PC-3 (cell line): ENCODE measurements around the gene SCARB1. TPM values are rescaled to one million over a fixed set of nuclear protein-coding genes. Genes with fewer than 3 reads are reported as not detected.
A peak's percentile ranks its signal among the peaks of the same experiment; 100 is the strongest.

ENCODE experiments used
- ATAC-seq: fragments of 200-7000 bp; cut with Tn5 transposase; 2 replicates; pipeline ENCODE4 v1.9.1; 2020; ENCODE audit warnings: mild to moderate bottlenecking, moderate library complexity
- BruUV-seq: library from RNA; stranded (reverse); fragments of 400-500 nt; replicated peaks from 2 replicates; lab custom pipeline; 2021; lab: Mats Ljungman, UMichigan
- CTCF ChIA-PET: fragments of 300-600 bp; sonication (Branson Sonifier 250); formaldehyde crosslinking; loops from one replicate; lab custom pipeline; 2022; ENCODE audit warnings: antibody characterized with exemption; lab: Charles Lee
- POLR2A ChIA-PET: fragments of 300-600 bp; sonication (Branson Sonifier 250); formaldehyde crosslinking; loops from one replicate; lab custom pipeline; 2022; ENCODE audit warnings: antibody characterized with exemption; ENCODE audit not compliant: unreplicated experiment; lab: Charles Lee
- DNase-seq: peaks from one replicate; pipeline ENCODE4 v3.0.0-alpha.2; 2015
- H2AFZ ChIP-seq: fragments of 300-600 bp; sonication (generic); 2 replicates; pipeline ENCODE4 v1.6.0; 2016; ENCODE audit warnings: antibody characterized with exemption, low read length
- H3F3A ChIP-seq: fragments of 300-600 bp; sonication (generic); one replicate; pipeline ENCODE4 v1.6.0; 2017; ENCODE audit warnings: antibody characterized with exemption, low read length, control low read depth, mild to moderate bottlenecking; ENCODE audit not compliant: unreplicated experiment
- H3K27ac ChIP-seq: fragments of 300-600 bp; sonication (generic); 2 replicates; pipeline ENCODE4 v1.5.1; 2016; ENCODE audit warnings: mild to moderate bottlenecking, low read length
- H3K27me3 ChIP-seq: fragments of 300-600 bp; sonication (generic); 2 replicates; pipeline ENCODE4 v1.6.1; 2016; ENCODE audit warnings: low read length, mixed read lengths
- H3K36me3 ChIP-seq: fragments of 300-600 bp; sonication (generic); 2 replicates; pipeline ENCODE4 v1.6.1; 2016; ENCODE audit warnings: low read depth, mixed run types, low read length, mixed read lengths
- H3K4me1 ChIP-seq: fragments of 300-600 bp; sonication (generic); 2 replicates; pipeline ENCODE4 v1.5.1; 2016; ENCODE audit warnings: low read length; ENCODE audit not compliant: insufficient read depth
- H3K4me2 ChIP-seq: fragments of 300-600 bp; sonication (generic); 2 replicates; pipeline ENCODE4 v1.6.0; 2016; ENCODE audit warnings: low read length
- H3K4me3 ChIP-seq: fragments of 300-600 bp; sonication (generic); 2 replicates; pipeline ENCODE4 v1.5.1; 2016; ENCODE audit warnings: mild to moderate bottlenecking, low read length, mixed read lengths
- H3K79me2 ChIP-seq: fragments of 300-600 bp; sonication (generic); 2 replicates; pipeline ENCODE4 v1.6.1; 2017; ENCODE audit warnings: low read length, mixed read lengths
- H3K9ac ChIP-seq: fragments of 300-600 bp; sonication (generic); 2 replicates; pipeline ENCODE4 v1.6.0; 2016; ENCODE audit warnings: mild to moderate bottlenecking, low read length
- H3K9me2 ChIP-seq: fragments of 300-600 bp; sonication (generic); replicated peaks from 2 replicates; pipeline ENCODE4 v1.6.1; 2016; ENCODE audit warnings: mixed run types, low read length, mixed read lengths
- H3K9me3 ChIP-seq: fragments of 300-600 bp; sonication (generic); 2 replicates; pipeline ENCODE4 v1.6.1; 2016; ENCODE audit warnings: low read length, mixed read lengths
- H4K20me1 ChIP-seq: fragments of 300-600 bp; sonication (generic); 2 replicates; pipeline ENCODE4 v1.6.1; 2016; ENCODE audit warnings: low read length, mixed read lengths
- CTCF ChIP-seq: fragments of 300-600 bp; sonication (generic); conservative IDR thresholded peaks from 2 replicates; pipeline ENCODE4 v1.5.1; 2017; ENCODE audit warnings: antibody characterized with exemption, low read depth, mild to moderate bottlenecking, low read length
- EZH2 ChIP-seq: fragments of 300-600 bp; sonication (generic); IDR thresholded peaks from one replicate; pipeline ENCODE4 v1.6.1; 2017; ENCODE audit warnings: antibody characterized with exemption, mild to moderate bottlenecking, low read length; ENCODE audit not compliant: unreplicated experiment
- EZH2phosphoT487 ChIP-seq: fragments of 300-600 bp; sonication (generic); IDR thresholded peaks from 2 replicates; pipeline ENCODE4 v1.6.1; 2018; ENCODE audit warnings: mild to moderate bottlenecking, antibody characterized with exemption, low read length, borderline replicate concordance
- intact Hi-C: fragments of 100-400 bp; cut with micrococcal nuclease; formaldehyde crosslinking; loops from 2 replicates; pipeline ENCODE4 v1.9.0; 2023
- total RNA-seq: library from RNA; depleted of rRNA; stranded (reverse); fragments of >200 nt; gene quantifications from 2 replicates; pipeline ENCODE4 v1.2.3, GENCODE V29; 2014

Gene SCARB1
- total RNA-seq, 1 experiment from 2014 or later: 79.1 TPM

GRCh38 chr12:124847113-124848074 lies 16.3 kb downstream of the SCARB1 start:
- Histone ChIP-seq H3K27ac (no peak overlapping the region), H3K79me2 (peaks cover 80% of the 10 kb centered on the region), H4K20me1 (0 out of 2 replicates have a peak, but pooled peaks cover 4% of the 10 kb centered on the region), H3K4me2 (no peak overlapping the region), H3K9me3 (no peaks in the 10 kb centered on the region), H3F3A (no peaks in the 10 kb centered on the region), H3K36me3 (peaks cover 7% of the 10 kb centered on the region; the same call in 1 of the 2 replicates), H3K4me1 (no peaks in the 10 kb centered on the region), H3K27me3 (no peaks in the 10 kb centered on the region), H2AFZ (no peak overlapping the region), H3K9me2 (no peaks in the 10 kb centered on the region), H3K9ac (no peak overlapping the region), H3K4me3 (no peak overlapping the region)
- no TSS peak for BruUV-seq
- ATAC-seq (peak; percentile 70), DNase-seq (no peak)
- TF ChIP-seq EZH2phosphoT487: no peak
- no peak for TF ChIP-seq EZH2
- TF ChIP-seq CTCF: no peak
- POLR2A ChIA-PET: no interaction called here
- intact Hi-C loops: no loop called here
- CTCF ChIA-PET: no interaction called here

GRCh38 chr12:124844411-124845397 lies 19.0 kb downstream of the SCARB1 start:
- POLR2A ChIA-PET: no interaction called here
- TF ChIP-seq CTCF: no peak
- no peak for TF ChIP-seq EZH2phosphoT487
- TF ChIP-seq EZH2: no peak
- Histone ChIP-seq H3K4me1 (no peaks in the 10 kb centered on the region), H2AFZ (no peak overlapping the region), H3K4me2 (no peak overlapping the region), H3K36me3 (no peaks in the 10 kb centered on the region; the same call in 1 of the 2 replicates), H3F3A (no peaks in the 10 kb centered on the region), H3K9me2 (no peaks in the 10 kb centered on the region), H3K4me3 (no peak overlapping the region), H3K79me2 (peaks cover 79% of the 10 kb centered on the region), H3K9me3 (no peaks in the 10 kb centered on the region), H3K27me3 (no peaks in the 10 kb centered on the region), H3K27ac (no peak overlapping the region), H4K20me1 (no peaks in the 10 kb centered on the region), H3K9ac (no peak overlapping the region)
- no peak for ATAC-seq
- intact Hi-C loops: no loop called here
- DNase-seq: no peak
- BruUV-seq: no TSS peak
- CTCF ChIA-PET: no interaction called here
